NCI-H1092 treated with DMSO at 0.1 percent for 48 hours (cell line): ENCODE results near the gene CERS2.
"Not testable (repeated sequence)": the region's sequence is repeated elsewhere in the genome, so short reads cannot be mapped to it uniquely, and the experiment has no call there.

Experiments used
- DNase-seq: peaks from one replicate; lab custom pipeline; 2025; lab: John Stamatoyannopoulos, UW

Gene CERS2

GRCh38 chr1:150970808-150971582 lies 3.6 kb downstream of the CERS2 start:
- no peak for DNase-seq

DNA sequence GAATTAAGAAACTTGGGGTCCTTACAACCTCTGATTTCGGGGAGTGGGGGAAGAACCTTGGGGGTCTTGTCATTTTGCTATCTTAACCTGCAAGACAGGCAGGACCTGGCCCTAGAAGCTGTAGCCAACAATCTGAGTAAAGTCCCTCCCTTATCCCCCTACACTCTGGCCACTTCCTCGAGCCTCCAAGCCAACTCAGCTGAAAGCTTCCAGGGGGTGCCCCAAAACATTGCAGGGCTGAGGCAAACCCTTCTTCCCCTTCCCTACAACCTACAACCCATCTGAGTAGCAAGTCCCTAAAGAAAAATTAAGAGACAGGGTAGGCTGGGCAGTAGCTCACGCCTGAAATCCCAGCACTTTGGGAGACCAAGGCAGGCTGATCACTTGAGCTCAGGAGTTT lies 5.0 kb downstream of the CERS2 start:
- DNase-seq = no peak

DNA sequence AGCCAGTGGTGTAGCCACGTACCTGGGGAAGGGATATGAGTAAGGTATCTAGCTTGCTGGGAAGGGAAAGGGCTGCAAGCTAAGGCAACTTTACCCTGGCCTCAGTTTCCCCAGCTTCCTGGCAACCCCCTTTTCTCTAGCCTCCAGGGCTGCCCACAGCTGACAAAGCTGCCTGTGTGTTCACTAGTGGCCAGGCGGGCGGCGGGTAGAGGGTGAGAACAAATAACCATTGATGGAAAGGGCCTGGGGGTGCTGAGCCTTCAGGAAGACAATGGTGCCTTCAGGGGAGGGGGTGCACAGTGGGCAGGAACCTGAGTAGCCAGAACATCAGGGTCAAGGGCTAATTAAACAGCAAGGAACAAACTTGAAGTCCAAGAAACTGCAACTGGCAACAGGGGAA lies 6.1 kb downstream of the CERS2 start:
- DNase-seq = no peak

DNA sequence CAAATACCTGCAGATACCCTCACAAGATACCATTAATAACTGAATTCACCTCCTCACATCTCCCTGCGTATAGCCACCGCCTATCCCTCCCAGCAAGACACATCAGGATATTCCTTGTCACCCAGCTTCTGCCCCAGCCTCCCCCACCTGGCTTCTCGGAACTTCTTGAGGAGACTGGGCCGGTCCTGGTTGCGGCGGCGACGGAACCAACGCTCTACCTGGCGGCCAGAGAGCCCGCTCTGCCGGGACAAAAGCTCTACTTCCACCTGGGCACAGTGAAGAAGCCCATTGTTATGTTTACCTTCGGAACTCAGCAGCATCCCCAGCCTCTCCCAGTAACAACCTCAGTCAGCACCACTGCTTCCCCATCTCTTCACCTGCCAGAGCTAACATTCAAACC lies 6.7 kb downstream of the CERS2 start:
- no peak for DNase-seq

- no peak for DNase-seq
These were observed 8.6 kb downstream of the CERS2 start for GRCh38 chr1:150966011-150966410.

DNA sequence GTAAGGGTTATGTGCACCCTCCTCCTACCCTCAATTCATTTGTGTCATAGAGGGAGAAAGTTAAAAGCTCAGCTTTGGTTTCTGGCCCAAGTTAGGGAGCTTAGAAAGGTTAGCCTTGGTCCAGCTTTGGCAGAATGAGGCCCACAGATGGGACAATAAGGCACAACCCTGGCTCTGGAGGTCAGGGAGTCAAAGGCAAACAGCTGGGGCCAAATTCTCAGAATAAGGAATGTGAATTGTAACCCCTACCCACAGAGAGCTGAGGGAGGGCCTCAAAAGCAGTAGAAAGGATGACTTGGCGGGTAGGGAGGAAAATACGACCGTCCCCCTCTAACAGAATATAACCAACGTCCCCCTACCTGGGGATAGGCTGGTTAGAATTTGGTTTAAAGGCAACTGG lies 9.0 kb downstream of the CERS2 start:
- no peak for DNase-seq

DNA sequence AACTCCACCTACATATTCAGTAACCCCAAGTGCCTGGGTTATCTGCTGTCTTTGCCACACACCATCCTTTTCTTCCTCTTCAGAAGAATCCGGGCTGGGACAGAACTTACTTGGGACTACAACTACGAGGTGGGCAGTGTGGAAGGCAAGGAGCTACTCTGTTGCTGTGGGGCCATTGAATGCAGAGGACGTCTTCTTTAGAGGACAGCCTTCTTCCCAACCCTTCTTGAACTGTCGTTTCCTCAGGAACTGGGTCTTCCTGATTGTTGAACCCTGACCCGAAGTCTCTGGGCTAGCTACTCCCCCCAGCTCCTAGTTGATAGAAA lies 10.5 kb downstream of the CERS2 start:
- DNase-seq = no peak

- DNase-seq = no peak
These were observed 11.1 kb downstream of the CERS2 start for GRCh38 chr1:150963321-150964163.

GRCh38 chr1:150961756-150962155 lies 12.9 kb downstream of the CERS2 start:
- DNase-seq = no peak

GRCh38 chr1:150960646-150961045 lies 14.0 kb downstream of the CERS2 start:
- no peak for DNase-seq

GRCh38 chr1:150957666-150958065 lies 17.0 kb downstream of the CERS2 start:
- no peak for DNase-seq

GRCh38 chr1:150955280-150955679 lies 19.4 kb downstream of the CERS2 start:
- no peak for DNase-seq

- no peak for DNase-seq
These were observed 19.9 kb downstream of the CERS2 start for GRCh38 chr1:150954708-150955107.

GRCh38 chr1:150944856-150945255 lies 29.8 kb downstream of the CERS2 start:
- no peak for DNase-seq

GRCh38 chr1:150931773-150932172 lies 42.9 kb downstream of the CERS2 start:
- no peak for DNase-seq

DNA sequence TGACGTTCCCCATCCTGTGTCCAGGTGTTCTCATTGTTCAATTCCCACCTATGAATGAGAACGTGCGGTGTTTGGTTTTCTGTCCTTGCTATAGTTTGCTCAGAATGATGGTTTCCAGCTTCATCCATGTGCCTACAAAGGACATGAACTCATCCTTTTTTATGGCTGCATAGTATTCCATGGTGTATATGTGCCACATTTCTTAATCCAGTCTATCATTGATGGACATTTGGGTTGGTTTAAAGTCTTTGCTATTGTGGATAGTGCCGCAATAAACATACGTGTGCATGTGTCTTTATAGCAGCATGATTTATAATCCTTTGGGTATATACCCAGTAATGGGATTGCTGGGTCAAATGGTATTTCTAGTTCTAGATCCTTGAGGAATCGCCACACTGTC lies 45.9 kb downstream of the CERS2 start:
- not testable (repeated sequence) for DNase-seq

DNA sequence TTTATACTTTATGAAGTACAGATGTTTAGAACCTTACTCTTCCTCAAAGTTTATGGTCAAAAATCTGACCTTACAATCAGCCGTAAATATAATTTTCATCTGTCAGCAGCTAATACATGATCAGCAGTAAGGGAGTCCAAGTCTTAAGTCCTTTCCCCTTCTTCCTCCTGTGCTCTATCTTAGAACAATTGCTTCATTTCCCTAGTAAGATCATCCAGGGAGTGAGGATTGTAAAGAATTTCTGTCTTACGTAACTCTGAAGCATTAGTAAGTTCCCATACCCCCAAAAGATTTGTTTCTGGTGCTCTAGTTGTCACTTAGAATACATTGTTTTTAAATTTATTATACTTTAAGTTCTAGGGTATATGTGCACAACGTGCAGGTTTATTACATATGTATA lies 46.3 kb downstream of the CERS2 start:
- DNase-seq = no peak

DNA sequence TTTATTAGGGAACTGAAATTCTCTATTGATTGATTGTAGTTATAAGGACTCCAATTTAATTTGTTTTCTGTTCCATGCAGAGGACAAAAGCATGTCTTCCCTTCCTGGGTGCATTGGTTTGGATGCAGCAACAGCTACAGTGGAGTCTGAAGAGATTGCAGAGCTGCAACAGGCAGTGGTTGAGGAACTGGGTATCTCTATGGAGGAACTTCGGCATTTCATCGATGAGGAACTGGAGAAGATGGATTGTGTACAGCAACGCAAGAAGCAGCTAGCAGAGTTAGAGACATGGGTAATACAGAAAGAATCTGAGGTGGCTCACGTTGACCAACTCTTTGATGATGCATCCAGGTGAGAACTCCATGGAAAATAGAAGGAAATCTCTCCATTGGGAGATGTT lies 47.0 kb downstream of the CERS2 start:
- DNase-seq = no peak

DNA sequence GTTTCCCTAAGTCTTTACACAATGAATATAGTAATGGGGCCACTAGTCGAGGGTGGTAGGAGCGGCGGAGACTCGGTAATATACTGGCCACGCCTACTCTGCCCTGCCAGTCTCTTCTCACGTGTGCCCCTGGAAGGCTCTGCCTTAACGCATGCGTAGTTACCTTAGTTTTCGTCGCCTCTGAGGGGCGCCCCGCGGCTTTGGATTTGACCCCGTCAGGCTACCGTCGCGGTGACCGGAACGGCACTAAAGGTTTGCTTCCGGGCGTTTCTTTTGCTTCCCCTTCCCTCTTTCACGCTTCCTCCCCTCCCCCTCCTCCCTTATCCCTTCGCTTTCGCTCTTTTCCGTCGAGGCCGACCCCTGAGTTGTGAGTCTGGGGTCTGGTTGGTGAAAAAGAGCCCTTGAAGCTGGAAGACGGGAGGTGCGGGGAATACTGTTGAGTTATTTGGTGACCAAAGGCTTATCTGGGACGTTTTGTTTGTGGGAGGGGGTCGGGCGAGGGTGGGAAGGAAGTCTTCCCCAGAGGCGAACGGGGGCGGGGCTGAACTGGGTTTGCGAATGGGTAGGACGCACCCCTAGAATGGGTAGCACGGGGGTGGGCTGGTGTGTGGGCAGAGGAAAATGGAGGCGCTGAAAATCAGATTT lies 48.4 kb downstream of the CERS2 start, which contains the start of gene SETDB1:
Gene SETDB1, plus strand, starts transcription at position 267 of the 645 bp plus-strand sequence. CDS start 1,352 bp downstream, outside the sequence.
- DNase-seq = peak; percentile 99

GRCh38 chr1:150925080-150925479 lies 49.6 kb downstream of the CERS2 start:
- no peak for DNase-seq

- DNase-seq = peak; percentile 63
These were observed 52.1 kb downstream of the CERS2 start for GRCh38 chr1:150922519-150922975.

GRCh38 chr1:150917387-150917786 lies 57.2 kb downstream of the CERS2 start:
- DNase-seq = no peak
